HepG2 (cell line): ENCODE measurements around the gene LCN2. TPM values are rescaled to one million over a fixed set of nuclear protein-coding genes. Genes with fewer than 3 reads are reported as not detected.
A peak's percentile ranks its signal among the peaks of the same experiment; 100 is the strongest.

Experiments
- ATAC-seq: fragments of 200-7000 bp; cut with Tn5 transposase; 3 replicates; pipeline ENCODE4 v1.9.1; 2020; ENCODE audit warnings: mild to moderate bottlenecking, moderate library complexity
- BruUV-seq: library from RNA; stranded (reverse); fragments of 400-500 nt; replicated peaks from 2 replicates; lab custom pipeline; 2021; lab: Mats Ljungman, UMichigan
- CTCF ChIA-PET: fragments of 300-600 bp; formaldehyde crosslinking; extraction: SDS; loops from one replicate; lab custom pipeline; 2021; ENCODE audit warnings: low total read pairs, inconsistent platforms, low intra/inter-chr PET ratio; lab: Yijun Ruan, JAX
- POLR2A ChIA-PET: fragments of 350-600 bp; sonication (Branson Sonifier 250); formaldehyde crosslinking; loops from one replicate; lab custom pipeline; 2020; ENCODE audit warnings: antibody characterized with exemption, inconsistent platforms; lab: Yijun Ruan, JAX
- DNase-seq: peaks from one replicate; pipeline ENCODE4 v3.0.0-alpha.2; 2015; ENCODE audit warnings: low spot score
- FAIRE-seq: peaks from 3 replicates; lab custom pipeline; 2011; peaks lifted over from hg19 to GRCh38; lab: Jason Lieb, UNC
- H2AFZ ChIP-seq: one replicate; pipeline ENCODE4 v1.6.1; 2011; ENCODE audit warnings: low read length, inconsistent platforms
- H3K27ac ChIP-seq: fragments of 300-600 bp; 3 replicates; pipeline ENCODE4 v1.8.0; 2011; ENCODE audit warnings: mixed run types, mild to moderate bottlenecking, mixed read lengths, low read length, inconsistent platforms; ENCODE audit not compliant: insufficient read depth; ENCODE audit errors: extremely low read length
- H3K27me3 ChIP-seq, 2 experiments: fragments of 200-600 bp in 1 of 2; 2 replicates in 1 of 2; 3 replicates in 1 of 2; pipeline versions ENCODE4 v1.6.0 to v1.8.0; 2011; ENCODE audit warnings: low read length in 2 of 2, mild to moderate bottlenecking in 2 of 2, moderate library complexity in 2 of 2, inconsistent platforms in 1 of 2; ENCODE audit not compliant: insufficient read depth in 2 of 2, control insufficient read depth in 1 of 2
- H3K36me3 ChIP-seq, 2 experiments: fragments of 200-600 bp in 1 of 2; replicated peaks in 1 of 2; 2 replicates in 1 of 2; 3 replicates in 1 of 2; pipeline versions ENCODE4 v1.5.1 to v1.8.0; 2011; ENCODE audit warnings: low read length in 2 of 2, inconsistent platforms in 1 of 2; ENCODE audit not compliant: insufficient read depth in 2 of 2, control insufficient read depth in 1 of 2
- H3K4me1 ChIP-seq: 2 replicates; pipeline ENCODE4 v1.5.1; 2012; ENCODE audit warnings: low read length, inconsistent platforms; ENCODE audit not compliant: insufficient read depth
- H3K4me2 ChIP-seq: 2 replicates; pipeline ENCODE4 v1.6.0; 2011; ENCODE audit warnings: low read depth, low read length, inconsistent platforms
- H3K4me3 ChIP-seq, 3 experiments: fragments of 200-600 bp in 1 of 3; sonication (generic), shearing (Covaris generic) in 1 of 3; replicated peaks in 1 of 3; 2 replicates each; pipeline ENCODE4 v1.5.1; 2011 to 2016; ENCODE audit warnings: low read length in 3 of 3, inconsistent platforms in 2 of 3, low read depth in 2 of 3, mild to moderate bottlenecking in 2 of 3, control low read depth in 1 of 3, mixed read lengths in 1 of 3; ENCODE audit not compliant: insufficient read depth in 1 of 3
- H3K79me2 ChIP-seq: one replicate; pipeline ENCODE4 v1.6.1; 2011; ENCODE audit warnings: low read length, inconsistent platforms; ENCODE audit not compliant: insufficient read depth
- H3K9ac ChIP-seq: 2 replicates; pipeline ENCODE4 v1.6.0; 2011; ENCODE audit warnings: mild to moderate bottlenecking, low read depth, low read length, inconsistent platforms; ENCODE audit not compliant: insufficient read depth
- H3K9me3 ChIP-seq: 2 replicates; pipeline ENCODE4 v1.5.1; 2012; ENCODE audit warnings: mild to moderate bottlenecking, low read length
- H4K20me1 ChIP-seq: 2 replicates; pipeline ENCODE4 v1.6.0; 2011; ENCODE audit warnings: inconsistent platforms, mild to moderate bottlenecking, low read length, moderate library complexity; ENCODE audit not compliant: insufficient read depth
- FOXK2 ChIP-seq: fragments of 450-650 bp; IDR thresholded peaks from 2 replicates; pipeline ENCODE4 v1.6.1; 2016
- GATAD2A ChIP-seq: IDR thresholded peaks from 2 replicates; pipeline ENCODE4 v1.6.1; 2016
- HNRNPLL ChIP-seq: fragments of 200-400 bp; formaldehyde crosslinking; IDR thresholded peaks from 2 replicates; pipeline ENCODE4 v1.6.1; 2017; ENCODE audit warnings: mild to moderate bottlenecking, low read depth, low read length; ENCODE audit not compliant: poor library complexity, severe bottlenecking
- IRF9 ChIP-seq: sonication (generic); formaldehyde crosslinking; IDR thresholded peaks from 2 replicates; pipeline ENCODE4 v1.8.0; 2022; ENCODE audit warnings: missing genetic modification reagents, mild to moderate bottlenecking, borderline replicate concordance
- KLF12 ChIP-seq: sonication (generic); formaldehyde crosslinking; IDR thresholded peaks from 2 replicates; pipeline ENCODE4 v1.4.0; 2020; ENCODE audit warnings: missing genetic modification reagents, borderline replicate concordance
- MBD4 ChIP-seq: IDR thresholded peaks from 2 replicates; pipeline ENCODE4 v1.6.1; 2012; ENCODE audit warnings: low read length, inconsistent platforms, borderline replicate concordance
- MEF2D ChIP-seq: sonication (generic); formaldehyde crosslinking; IDR thresholded peaks from 2 replicates; pipeline ENCODE4 v1.5.1; 2020; ENCODE audit warnings: mild to moderate bottlenecking, missing genetic modification reagents
- POLR2G ChIP-seq: fragments of 200-400 bp; formaldehyde crosslinking; IDR thresholded peaks from 2 replicates; pipeline ENCODE4 v1.6.1; 2018; ENCODE audit warnings: mild to moderate bottlenecking, low read depth, low read length, moderate library complexity
- RFX3 ChIP-seq: IDR thresholded peaks from 2 replicates; pipeline ENCODE4 v1.6.1; 2016; ENCODE audit warnings: missing biosample characterization, missing genetic modification reagents
- SAFB2 ChIP-seq: sonication (generic); formaldehyde crosslinking; IDR thresholded peaks from 2 replicates; pipeline ENCODE4 v1.5.1; 2020; ENCODE audit warnings: missing genetic modification reagents, low read depth, mild to moderate bottlenecking, borderline replicate concordance
- SALL1 ChIP-seq: sonication (generic); formaldehyde crosslinking; IDR thresholded peaks from 2 replicates; pipeline ENCODE4 v1.8.0; 2022; ENCODE audit warnings: mild to moderate bottlenecking, missing genetic modification reagents
- SRSF1 ChIP-seq: fragments of 200-400 bp; formaldehyde crosslinking; optimal IDR thresholded peaks from 2 replicates; pipeline ENCODE3; 2017; ENCODE audit warnings: mild to moderate bottlenecking, low read depth, low read length, moderate library complexity
- SYNCRIP ChIP-seq: fragments of 200-400 bp; formaldehyde crosslinking; IDR thresholded peaks from 2 replicates; pipeline ENCODE4 v1.6.1; 2018; ENCODE audit warnings: mild to moderate bottlenecking, low read depth, low read length; ENCODE audit not compliant: insufficient read depth
- TFAP4 ChIP-seq: sonication (generic); IDR thresholded peaks from 2 replicates; pipeline ENCODE4 v1.6.1; 2016; ENCODE audit warnings: low read depth, borderline replicate concordance
- THYN1 ChIP-seq: sonication (generic); formaldehyde crosslinking; IDR thresholded peaks from 2 replicates; pipeline ENCODE4 v1.8.1; 2023; ENCODE audit warnings: low read depth, mild to moderate bottlenecking, moderate library complexity, missing genetic modification reagents, borderline replicate concordance
- TMF1 ChIP-seq: sonication (generic); formaldehyde crosslinking; IDR thresholded peaks from 2 replicates; pipeline ENCODE4 v1.8.1; 2022; ENCODE audit warnings: low read depth, missing genetic modification reagents
- YY1 ChIP-seq: IDR thresholded peaks from 2 replicates; pipeline ENCODE4 v1.6.1; 2011; ENCODE audit warnings: low read length, low read depth, moderate library complexity, mild to moderate bottlenecking; ENCODE audit not compliant: insufficient read depth, insufficient replicate concordance
- ZBTB20 ChIP-seq: sonication (generic); formaldehyde crosslinking; IDR thresholded peaks from 2 replicates; pipeline ENCODE4 v1.8.1; 2023; ENCODE audit warnings: missing genetic modification reagents, low read depth, mild to moderate bottlenecking, borderline replicate concordance
- ZMYM3 ChIP-seq: sonication (generic); formaldehyde crosslinking; IDR thresholded peaks from 2 replicates; pipeline ENCODE4 v1.5.1; 2020; ENCODE audit warnings: mild to moderate bottlenecking, missing genetic modification reagents
- ZNF24 ChIP-seq: fragments of 450-650 bp; IDR thresholded peaks from 2 replicates; pipeline ENCODE4 v1.6.1; 2017; ENCODE audit warnings: antibody characterized with exemption, mild to moderate bottlenecking
- ZNF567 ChIP-seq: sonication (generic); formaldehyde crosslinking; IDR thresholded peaks from 2 replicates; pipeline ENCODE4 v1.8.1; 2023; ENCODE audit warnings: mild to moderate bottlenecking, missing genetic modification reagents, borderline replicate concordance
- ZNF598 ChIP-seq: sonication (generic); formaldehyde crosslinking; IDR thresholded peaks from 2 replicates; pipeline ENCODE4 v1.5.1; 2020; ENCODE audit warnings: mild to moderate bottlenecking, missing genetic modification reagents, borderline replicate concordance
- ZNF619 ChIP-seq: sonication (generic); formaldehyde crosslinking; IDR thresholded peaks from 2 replicates; pipeline ENCODE4 v1.4.0; 2020; ENCODE audit warnings: mild to moderate bottlenecking, missing genetic modification reagents
- WGBS: methylation state at CpG from one replicate; pipeline ENCODE4 v1.1.6; 2017; ENCODE audit warnings: low lambda C conversion rate; 5-methylcytosine and 5-hydroxymethylcytosine counted together
- in situ Hi-C: cut with HindIII; loops from 2 replicates; pipeline ENCODE4 v1.10.0; 2017; ENCODE audit warnings: low pct_unique_long_range_greater_than_20kb; ENCODE audit not compliant: extremely low pct_ligation_motif_present
- intact Hi-C: fragments of 100-400 bp; cut with micrococcal nuclease; formaldehyde crosslinking; loops from one replicate; pipeline ENCODE4 v1.10.0; 2022; ENCODE audit not compliant: unreplicated experiment
- polyA plus RNA-seq, 8 experiments: library from polyadenylated mRNA; depleted of rRNA in 3 of 8; stranded (reverse) in 7 of 8; unstranded in 1 of 8; fragments of >200 nt; fragmentation: Illumina TruSeq in 4 of 8; extraction: Trizol in 4 of 8; gene quantifications; 2 replicates each; pipeline versions ENCODE4 v1.2.1 to v1.2.3, GENCODE V29; 2011 to 2016; ENCODE audit warnings: low read depth in 4 of 8, missing spikeins in 1 of 8, mixed read lengths in 1 of 8; ENCODE audit not compliant: insufficient read depth in 1 of 8
- total RNA-seq, 5 experiments: library from RNA; depleted of rRNA; stranded (reverse); fragments of >200 nt; fragmentation: Illumina TruSeq; extraction: Trizol; gene quantifications; 2 replicates each; pipeline ENCODE4 v1.2.3, GENCODE V29; 2016; ENCODE audit warnings: low read depth in 1 of 5

LCN2 gene
- total and polyA plus RNA-seq, 2 of the 13 experiments (the other 11 are each of a cell fraction or from before 2014, with no cell fraction given), result 0.38 to 1.4 TPM

- peaks cover 31% of the 10 kb centered on the region for H3K4me1 ChIP-seq
- H3K79me2 ChIP-seq, result peaks cover 23% of the 10 kb centered on the region
- ChIA-PET POLR2A (interaction anchor here (0.6 to 3.0 kb wide), 5 partner anchors 9 to 73 kb away, joined by 3 to 11 read pairs (median 3); partner anchors contain the start of gene BBLN), CTCF (interaction anchor here (0.6 kb wide), 1 partner anchor 66 kb away, joined by 3 read pairs; the partner anchor contains the start of gene CIZ1)
- no TSS peak for BruUV-seq
- H3K27me3 ChIP-seq, result no peaks in the 10 kb centered on the region
- peaks cover 4% of the 10 kb centered on the region; the same call in 1 of the 2 replicates for H4K20me1 ChIP-seq
- no peaks in the 10 kb centered on the region for H3K9me3 ChIP-seq
- intact Hi-C loops (no loop called here), in situ Hi-C loops (no loop called here)
- FAIRE-seq (peak; percentile 47), ATAC-seq (peak; percentile 18), DNase-seq (peak; percentile 57)
- peaks cover 5 to 38% of the 10 kb centered on the region in 2 experiments; a peak in 3 of 5 replicates for H3K36me3 ChIP-seq
- no peak overlapping the region for H2AFZ ChIP-seq
- 76% methylated on average over 14 of the region's 16 CpGs for WGBS
- peak overlapping the region; percentile 87 for H3K4me2 ChIP-seq
- H3K27ac ChIP-seq, result peak overlapping the region; percentile 40
- H3K4me3 ChIP-seq, result peak overlapping the region in 1 of 3 experiments; percentile 99; a peak in 1 of 6 replicates
- no peak overlapping the region for H3K9ac ChIP-seq
- TF ChIP-seq GATAD2A (peak; percentile 36; the same call in 1 of the 2 replicates), TMF1 (CRISPR knock-in tag) (no peak), SYNCRIP (no peak), ZNF619 (CRISPR knock-in tag) (no peak), ZMYM3 (CRISPR knock-in tag) (peak; percentile 27; the same call in 1 of the 2 replicates), MBD4 (no peak), MEF2D (no peak), ZBTB20 (CRISPR knock-in tag) (no peak), POLR2G (no peak), SAFB2 (CRISPR knock-in tag) (no peak), FOXK2 (no peak), THYN1 (no peak), HNRNPLL (no peak), SALL1 (peak; percentile 36; the same call in 1 of the 2 replicates), ZNF598 (CRISPR knock-in tag) (no peak), TFAP4 (no peak), RFX3 (CRISPR knock-in tag) (no peak), IRF9 (CRISPR knock-in tag) (peak; percentile 50; the same call in 1 of the 2 replicates), ZNF24 (no peak), KLF12 (CRISPR knock-in tag) (no peak), YY1 (no peak), SRSF1 (no peak), ZNF567 (no peak)
These were observed 24.2 kb upstream of the LCN2 start for GRCh38 chr9:128124873-128125579.
